Measurements from ENCODE around the gene MYBBP1A. TPM values are rescaled to one million over a fixed set of nuclear protein-coding genes. Genes with fewer than 3 reads are reported as not detected.
A peak's percentile ranks its signal among the peaks of the same experiment; 100 is the strongest.

MYBBP1A gene
- total and polyA plus RNA-seq, 2 experiments from 2014 or later, result 70.7 to 213 TPM

DNA sequence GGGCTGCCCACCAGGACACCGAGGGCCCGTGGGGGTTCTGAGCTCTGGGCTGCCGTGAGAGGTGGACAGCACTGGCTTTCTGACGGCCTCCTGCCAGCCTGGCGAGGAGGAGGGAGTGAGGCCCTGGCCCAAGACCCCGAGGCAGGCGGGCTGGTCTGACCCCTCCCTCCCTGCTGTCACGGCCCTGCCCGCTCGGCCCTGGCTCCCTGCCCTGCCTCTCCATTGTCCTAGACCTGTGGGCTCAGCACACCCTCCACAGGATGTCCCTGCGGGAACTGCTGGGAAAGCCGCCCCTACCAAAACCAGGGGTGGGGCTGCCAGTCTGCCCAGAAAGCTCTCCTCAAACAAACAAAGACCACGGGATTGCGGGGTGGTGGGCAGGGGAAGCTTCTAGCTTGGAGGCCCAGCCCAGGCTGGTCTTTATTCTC, 35.8 kb downstream of the MYBBP1A start:
- H3K79me2 ChIP-seq (replicated peaks; ENCODE audit: insufficient read depth), result no peaks in the 10 kb centered on the region
- no peaks in the 10 kb centered on the region for H3F3A ChIP-seq (replicated peaks; ENCODE audit: low read depth)
- peaks cover 3% of the 10 kb centered on the region for H3K4me1 Mint-ChIP-seq
- H3K4me2 ChIP-seq, result no peak overlapping the region
- no peak overlapping the region for H2AFZ ChIP-seq
- no peak overlapping the region for H3K27ac Mint-ChIP-seq
- H3K27ac ChIP-seq (ENCODE audit: low read depth), result no peak overlapping the region
- no peaks in the 10 kb centered on the region for H3K9me3 Mint-ChIP-seq
- H3K36me3 Mint-ChIP-seq (ENCODE audit: low read depth), result no peaks in the 10 kb centered on the region; the same call in 2 of the 3 replicates
- H3K9me2 ChIP-seq (ENCODE audit: insufficient read depth), result no peaks in the 10 kb centered on the region
- H4K20me1 ChIP-seq (replicated peaks; ENCODE audit: insufficient read depth), result no peaks in the 10 kb centered on the region
- no peak overlapping the region for H3K4me3 Mint-ChIP-seq
- peaks cover 31% of the 10 kb centered on the region for H3K27me3 Mint-ChIP-seq (ENCODE audit: insufficient read depth, low read depth, poor library complexity)
- no peaks in the 10 kb centered on the region for H3K4me1 ChIP-seq (ENCODE audit: insufficient read depth)
- H3K27me3 ChIP-seq (ENCODE audit: insufficient read depth), result peaks cover 16% of the 10 kb centered on the region
- ATAC-seq, result peak; percentile 39
- DNase-seq (ENCODE audit: low spot score), result no peak
- no peaks in the 10 kb centered on the region for H3K36me3 ChIP-seq (ENCODE audit: insufficient read depth)
- TF ChIP-seq, protein P1, sequence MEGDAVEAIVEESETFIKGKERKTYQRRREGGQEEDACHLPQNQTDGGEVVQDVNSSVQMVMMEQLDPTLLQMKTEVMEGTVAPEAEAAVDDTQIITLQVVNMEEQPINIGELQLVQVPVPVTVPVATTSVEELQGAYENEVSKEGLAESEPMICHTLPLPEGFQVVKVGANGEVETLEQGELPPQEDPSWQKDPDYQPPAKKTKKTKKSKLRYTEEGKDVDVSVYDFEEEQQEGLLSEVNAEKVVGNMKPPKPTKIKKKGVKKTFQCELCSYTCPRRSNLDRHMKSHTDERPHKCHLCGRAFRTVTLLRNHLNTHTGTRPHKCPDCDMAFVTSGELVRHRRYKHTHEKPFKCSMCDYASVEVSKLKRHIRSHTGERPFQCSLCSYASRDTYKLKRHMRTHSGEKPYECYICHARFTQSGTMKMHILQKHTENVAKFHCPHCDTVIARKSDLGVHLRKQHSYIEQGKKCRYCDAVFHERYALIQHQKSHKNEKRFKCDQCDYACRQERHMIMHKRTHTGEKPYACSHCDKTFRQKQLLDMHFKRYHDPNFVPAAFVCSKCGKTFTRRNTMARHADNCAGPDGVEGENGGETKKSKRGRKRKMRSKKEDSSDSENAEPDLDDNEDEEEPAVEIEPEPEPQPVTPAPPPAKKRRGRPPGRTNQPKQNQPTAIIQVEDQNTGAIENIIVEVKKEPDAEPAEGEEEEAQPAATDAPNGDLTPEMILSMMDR (conservative IDR thresholded peaks at IDR 0.05; ENCODE audit: low read depth in 2 of 2), result no peak
- no peak for TF ChIP-seq ZNF331 (CRISPR knock-in tag; IDR thresholded peaks at IDR 0.05; ENCODE audit: low read depth)
- no peak for TF ChIP-seq EZH2phosphoT487 (IDR thresholded peaks at IDR 0.05; ENCODE audit: unreplicated experiment)
- no peak for TF ChIP-seq ZNF462 (CRISPR knock-in tag; IDR thresholded peaks at IDR 0.05)
- no peak for TF ChIP-seq JUNB (IDR thresholded peaks at IDR 0.05; ENCODE audit: unreplicated experiment)
- no peak for TF ChIP-seq CREB1 (CRISPR knock-in tag; IDR thresholded peaks at IDR 0.05; ENCODE audit: low read depth)
- TF ChIP-seq ZNF114 (CRISPR knock-in tag; IDR thresholded peaks at IDR 0.05), result no peak
- TF ChIP-seq STAT1 (IDR thresholded peaks at IDR 0.05; ENCODE audit: unreplicated experiment), result no peak
- TF ChIP-seq POLR2AphosphoS5 (IDR thresholded peaks at IDR 0.05; ENCODE audit: low read depth), result no peak
- no peak for TF ChIP-seq ETS1 (IDR thresholded peaks at IDR 0.05)
- TF ChIP-seq, protein P2, sequence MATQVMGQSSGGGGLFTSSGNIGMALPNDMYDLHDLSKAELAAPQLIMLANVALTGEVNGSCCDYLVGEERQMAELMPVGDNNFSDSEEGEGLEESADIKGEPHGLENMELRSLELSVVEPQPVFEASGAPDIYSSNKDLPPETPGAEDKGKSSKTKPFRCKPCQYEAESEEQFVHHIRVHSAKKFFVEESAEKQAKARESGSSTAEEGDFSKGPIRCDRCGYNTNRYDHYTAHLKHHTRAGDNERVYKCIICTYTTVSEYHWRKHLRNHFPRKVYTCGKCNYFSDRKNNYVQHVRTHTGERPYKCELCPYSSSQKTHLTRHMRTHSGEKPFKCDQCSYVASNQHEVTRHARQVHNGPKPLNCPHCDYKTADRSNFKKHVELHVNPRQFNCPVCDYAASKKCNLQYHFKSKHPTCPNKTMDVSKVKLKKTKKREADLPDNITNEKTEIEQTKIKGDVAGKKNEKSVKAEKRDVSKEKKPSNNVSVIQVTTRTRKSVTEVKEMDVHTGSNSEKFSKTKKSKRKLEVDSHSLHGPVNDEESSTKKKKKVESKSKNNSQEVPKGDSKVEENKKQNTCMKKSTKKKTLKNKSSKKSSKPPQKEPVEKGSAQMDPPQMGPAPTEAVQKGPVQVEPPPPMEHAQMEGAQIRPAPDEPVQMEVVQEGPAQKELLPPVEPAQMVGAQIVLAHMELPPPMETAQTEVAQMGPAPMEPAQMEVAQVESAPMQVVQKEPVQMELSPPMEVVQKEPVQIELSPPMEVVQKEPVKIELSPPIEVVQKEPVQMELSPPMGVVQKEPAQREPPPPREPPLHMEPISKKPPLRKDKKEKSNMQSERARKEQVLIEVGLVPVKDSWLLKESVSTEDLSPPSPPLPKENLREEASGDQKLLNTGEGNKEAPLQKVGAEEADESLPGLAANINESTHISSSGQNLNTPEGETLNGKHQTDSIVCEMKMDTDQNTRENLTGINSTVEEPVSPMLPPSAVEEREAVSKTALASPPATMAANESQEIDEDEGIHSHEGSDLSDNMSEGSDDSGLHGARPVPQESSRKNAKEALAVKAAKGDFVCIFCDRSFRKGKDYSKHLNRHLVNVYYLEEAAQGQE (IDR thresholded peaks at IDR 0.05; ENCODE audit: unreplicated experiment), result no peak
- TF ChIP-seq NANOG (IDR thresholded peaks at IDR 0.05; ENCODE audit: borderline replicate concordance), result no peak
- TF ChIP-seq EZH2 (IDR thresholded peaks at IDR 0.05; ENCODE audit: low read depth, unreplicated experiment), result no peak
- H3K4me3 ChIP-seq, result no peak overlapping the region
